SJCRH30 (cell line): Measurements from ENCODE around the gene POLR1A. TPM values are rescaled to one million over a fixed set of nuclear protein-coding genes. Genes with fewer than 3 reads are reported as not detected.

ENCODE experiments used
- DNase-seq, 2 experiments: peaks; one replicate each; pipeline ENCODE4 v3.0.0-alpha.2; 2015 to 2020
- H3K27ac ChIP-seq: fragments of 250-450 bp; sonication (Bioruptor Pico); 2 replicates; pipeline ENCODE4 v1.5.1; 2020; ENCODE audit warnings: mild to moderate bottlenecking, moderate library complexity
- H3K27me3 ChIP-seq: fragments of 250-450 bp; sonication (Bioruptor Pico); 2 replicates; pipeline ENCODE4 v1.5.1; 2020; ENCODE audit warnings: mild to moderate bottlenecking, moderate library complexity
- H3K36me3 ChIP-seq: fragments of 250-450 bp; sonication (Bioruptor Pico); 2 replicates; pipeline ENCODE4 v1.5.1; 2020; ENCODE audit warnings: mild to moderate bottlenecking, moderate library complexity
- H3K4me1 ChIP-seq: fragments of 250-450 bp; sonication (Bioruptor Pico); 2 replicates; pipeline ENCODE4 v1.5.1; 2020; ENCODE audit warnings: mild to moderate bottlenecking, moderate library complexity
- H3K4me3 ChIP-seq: fragments of 250-450 bp; sonication (Bioruptor Pico); 2 replicates; pipeline ENCODE4 v1.5.1; 2020; ENCODE audit warnings: mild to moderate bottlenecking, moderate library complexity
- H3K9me3 ChIP-seq: fragments of 250-450 bp; sonication (Bioruptor Pico); replicated peaks from 2 replicates; pipeline ENCODE4 v1.5.1; 2020; ENCODE audit warnings: mild to moderate bottlenecking, moderate library complexity
- total RNA-seq: library from RNA; depleted of rRNA; stranded (reverse); fragments of >200 nt; shearing (Covaris generic); gene quantifications from 2 replicates; pipeline ENCODE4 v1.2.3, GENCODE V29; 2014

Gene POLR1A
- total RNA-seq, 1 experiment from 2014 or later = 53.0 TPM

- Histone ChIP-seq H3K4me1 (peaks cover 56% of the 10 kb centered on the region), H3K27ac (no peak overlapping the region), H3K9me3 (no peaks in the 10 kb centered on the region), H3K27me3 (no peaks in the 10 kb centered on the region), H3K4me3 (no peak overlapping the region), H3K36me3 (no peaks in the 10 kb centered on the region)
- DNase-seq = no peak
Measured at GRCh38 chr2:85988914-85989270, 116.8 kb downstream of the POLR1A start.

GRCh38 chr2:85988175-85988913 is 117.3 kb downstream of the POLR1A start:
- Histone ChIP-seq H3K4me1 (peaks cover 51% of the 10 kb centered on the region), H3K36me3 (no peaks in the 10 kb centered on the region), H3K9me3 (no peaks in the 10 kb centered on the region), H3K27ac (no peak overlapping the region), H3K4me3 (no peak overlapping the region), H3K27me3 (no peaks in the 10 kb centered on the region)
- DNase-seq = no peak

GRCh38 chr2:85987266-85988174 is 118.2 kb downstream of the POLR1A start:
- Histone ChIP-seq H3K27ac (no peak overlapping the region), H3K9me3 (no peaks in the 10 kb centered on the region), H3K4me3 (no peak overlapping the region), H3K27me3 (no peaks in the 10 kb centered on the region), H3K36me3 (no peaks in the 10 kb centered on the region), H3K4me1 (peaks cover 43% of the 10 kb centered on the region)
- DNase-seq = no peak

- no peaks in the 10 kb centered on the region for H3K9me3 ChIP-seq
- H3K36me3 ChIP-seq = no peaks in the 10 kb centered on the region
- H3K4me3 ChIP-seq = no peak overlapping the region
- no peak overlapping the region for H3K27ac ChIP-seq
- H3K27me3 ChIP-seq = no peaks in the 10 kb centered on the region
- H3K4me1 ChIP-seq = peaks cover 29% of the 10 kb centered on the region
- DNase-seq = no peak
Measured at GRCh38 chr2:85986121-85986520, 119.6 kb downstream of the POLR1A start.

- Histone ChIP-seq H3K27me3 (no peaks in the 10 kb centered on the region), H3K27ac (no peak overlapping the region), H3K36me3 (no peaks in the 10 kb centered on the region), H3K4me1 (peaks cover 15% of the 10 kb centered on the region), H3K4me3 (no peak overlapping the region), H3K9me3 (no peaks in the 10 kb centered on the region)
- DNase-seq = no peak
Measured at GRCh38 chr2:85984788-85985187, 120.9 kb downstream of the POLR1A start.

GRCh38 chr2:85983766-85984165 is 121.9 kb downstream of the POLR1A start:
- no peaks in the 10 kb centered on the region for H3K9me3 ChIP-seq
- H3K4me3 ChIP-seq = no peak overlapping the region
- H3K27me3 ChIP-seq = no peaks in the 10 kb centered on the region
- H3K27ac ChIP-seq = no peak overlapping the region
- DNase-seq = no peak
- no peaks in the 10 kb centered on the region for H3K36me3 ChIP-seq
- H3K4me1 ChIP-seq = peaks cover 14% of the 10 kb centered on the region

- H3K27ac ChIP-seq = no peak overlapping the region
- no peaks in the 10 kb centered on the region for H3K27me3 ChIP-seq
- no peaks in the 10 kb centered on the region for H3K36me3 ChIP-seq
- H3K4me1 ChIP-seq = peaks cover 12% of the 10 kb centered on the region
- H3K9me3 ChIP-seq = 0 out of 2 replicates have a peak, but pooled peaks cover 5% of the 10 kb centered on the region
- no peak for DNase-seq
- H3K4me3 ChIP-seq = no peak overlapping the region
Measured at GRCh38 chr2:85981579-85982247, 124.0 kb downstream of the POLR1A start.

- no peak overlapping the region for H3K27ac ChIP-seq
- H3K4me1 ChIP-seq = peaks cover 21% of the 10 kb centered on the region
- 0 out of 2 replicates have a peak, but pooled peaks cover 5% of the 10 kb centered on the region for H3K9me3 ChIP-seq
- no peak overlapping the region for H3K4me3 ChIP-seq
- H3K36me3 ChIP-seq = no peaks in the 10 kb centered on the region
- no peak for DNase-seq
- H3K27me3 ChIP-seq = no peaks in the 10 kb centered on the region
Measured at GRCh38 chr2:85978883-85979780, 126.6 kb downstream of the POLR1A start.

GRCh38 chr2:85976106-85976920 is 129.4 kb downstream of the POLR1A start:
- no peak for DNase-seq

GRCh38 chr2:85975581-85975980 is 130.1 kb downstream of the POLR1A start:
- 0 out of 2 replicates have a peak, but pooled peaks cover 11% of the 10 kb centered on the region for H3K9me3 ChIP-seq
- H3K27ac ChIP-seq = peak overlapping the region; percentile 6; the same call in 1 of the 2 replicates
- no peaks in the 10 kb centered on the region for H3K36me3 ChIP-seq
- peaks cover 21% of the 10 kb centered on the region for H3K4me1 ChIP-seq
- no peak overlapping the region for H3K4me3 ChIP-seq
- DNase-seq = no peak
- no peaks in the 10 kb centered on the region; the same call in 1 of the 2 replicates for H3K27me3 ChIP-seq

More at GRCh38 chr2:85976106-85976920, 129.4 kb downstream of the POLR1A start:
- Histone ChIP-seq H3K36me3 (no peaks in the 10 kb centered on the region), H3K27ac (no peak overlapping the region), H3K9me3 (0 out of 2 replicates have a peak, but pooled peaks cover 11% of the 10 kb centered on the region), H3K27me3 (no peaks in the 10 kb centered on the region; the same call in 1 of the 2 replicates), H3K4me1 (peaks cover 21% of the 10 kb centered on the region), H3K4me3 (no peak overlapping the region)

- no peaks in the 10 kb centered on the region; the same call in 1 of the 2 replicates for H3K27me3 ChIP-seq
- H3K36me3 ChIP-seq = no peaks in the 10 kb centered on the region
- no peak overlapping the region for H3K27ac ChIP-seq
- H3K9me3 ChIP-seq = 0 out of 2 replicates have a peak, but pooled peaks cover 11% of the 10 kb centered on the region
- no peak overlapping the region for H3K4me3 ChIP-seq
- DNase-seq = no peak
- peaks cover 20% of the 10 kb centered on the region for H3K4me1 ChIP-seq
Measured at GRCh38 chr2:85974390-85974789, 131.3 kb downstream of the POLR1A start.

- 0 out of 2 replicates have a peak, but pooled peaks cover 9% of the 10 kb centered on the region for H3K9me3 ChIP-seq
- DNase-seq = no peak
- H3K4me3 ChIP-seq = no peak overlapping the region
- no peaks in the 10 kb centered on the region; the same call in 1 of the 2 replicates for H3K27me3 ChIP-seq
- no peaks in the 10 kb centered on the region for H3K36me3 ChIP-seq
- H3K27ac ChIP-seq = no peak overlapping the region
- H3K4me1 ChIP-seq = peaks cover 9% of the 10 kb centered on the region
Measured at GRCh38 chr2:85972355-85972754, 133.3 kb downstream of the POLR1A start.

GRCh38 chr2:85971366-85971765 is 134.3 kb downstream of the POLR1A start:
- no peak overlapping the region for H3K4me3 ChIP-seq
- DNase-seq = no peak

More at GRCh38 chr2:85971366-85971765, 134.3 kb downstream of the POLR1A start:
- peaks cover 13% of the 10 kb centered on the region for H3K9me3 ChIP-seq
- H3K27ac ChIP-seq = no peak overlapping the region
- H3K27me3 ChIP-seq = no peaks in the 10 kb centered on the region; the same call in 1 of the 2 replicates
- H3K36me3 ChIP-seq = no peaks in the 10 kb centered on the region
- H3K4me1 ChIP-seq = peaks cover 9% of the 10 kb centered on the region
